ENCODE results near the gene COL4A4. TPM values are rescaled to one million over a fixed set of nuclear protein-coding genes. Genes with fewer than 3 reads are reported as not detected.

COL4A4 gene
- total RNA-seq, 4 donors from 2014 or later = 1.5 to 4.6 (median 2.6) TPM

- Histone ChIP-seq H3K4me1 (no peaks in the 10 kb centered on the region), H3K27me3 (no peaks in the 10 kb centered on the region), H3K36me3 (no peaks in the 10 kb centered on the region), H3K27ac (no peak overlapping the region), H3K9me3 (no peaks in the 10 kb centered on the region), H3K4me3 (no peak overlapping the region)
- intact Hi-C loops (cut with DNase I; ENCODE audit: low total_unique reads) = no loop called here
- no peak for DNase-seq
- in situ Hi-C loops (cut with MboI; ENCODE audit: low pct_ligation_motif_present in 1 of 4, low pct_unique_long_range_greater_than_20kb in 1 of 4, low sequenced_read_pairs in 3 of 4) = loop anchor here in 1 of 4 donors (25.0 kb wide), 1 partner anchor 1727 kb away; no protein-coding TSS in a partner anchor
- WGBS, 2 donors (ENCODE audit: low coverage in 1 of 2) = 91% methylated on average over 8 of the region's 8 CpGs; no CpG with 5 or more reads in 1 of the 2 donors
- no peak for TF ChIP-seq CTCF (IDR thresholded peaks at IDR 0.05)
- no peak for TF ChIP-seq POLR2A (IDR thresholded peaks at IDR 0.05)
- no peak for TF ChIP-seq EP300 (IDR thresholded peaks at IDR 0.05; ENCODE audit: low read depth)
- no peak for TF ChIP-seq POLR2AphosphoS5 (IDR thresholded peaks at IDR 0.05)
These were observed 150.1 kb downstream of the COL4A4 start for GRCh38 chr2:227013881-227014280.

GRCh38 chr2:227013330-227013729, 150.7 kb downstream of the COL4A4 start:
- intact Hi-C loops (cut with DNase I; ENCODE audit: low total_unique reads) (no loop called here), in situ Hi-C loops (cut with MboI; ENCODE audit: low pct_ligation_motif_present in 1 of 4, low pct_unique_long_range_greater_than_20kb in 1 of 4, low sequenced_read_pairs in 3 of 4) (loop anchor here in 1 of 4 donors (25.0 kb wide), 1 partner anchor 1726 kb away; no protein-coding TSS in a partner anchor)
- no peak overlapping the region for H3K27ac ChIP-seq
- TF ChIP-seq POLR2AphosphoS5 (IDR thresholded peaks at IDR 0.05) (no peak), POLR2A (IDR thresholded peaks at IDR 0.05) (no peak), CTCF (IDR thresholded peaks at IDR 0.05) (no peak), EP300 (IDR thresholded peaks at IDR 0.05; ENCODE audit: low read depth) (no peak)
- no peak overlapping the region for H3K4me3 ChIP-seq
- 90 to 92% methylated on average over 7 to 9 of the region's 9 CpGs for WGBS, 2 donors (ENCODE audit: low coverage in 1 of 2)
- no peaks in the 10 kb centered on the region for H3K9me3 ChIP-seq
- no peaks in the 10 kb centered on the region for H3K4me1 ChIP-seq
- no peak for DNase-seq
- no peaks in the 10 kb centered on the region for H3K27me3 ChIP-seq
- no peaks in the 10 kb centered on the region for H3K36me3 ChIP-seq

GRCh38 chr2:227010433-227010832, 153.6 kb downstream of the COL4A4 start:
- intact Hi-C loops (cut with DNase I; ENCODE audit: low total_unique reads) (no loop called here), in situ Hi-C loops (cut with MboI; ENCODE audit: low pct_ligation_motif_present in 1 of 4, low pct_unique_long_range_greater_than_20kb in 1 of 4, low sequenced_read_pairs in 3 of 4) (loop anchor here in 1 of 4 donors (25.0 kb wide), 1 partner anchor 1723 kb away; no protein-coding TSS in a partner anchor)
- Histone ChIP-seq H3K9me3 (no peaks in the 10 kb centered on the region), H3K27me3 (no peaks in the 10 kb centered on the region), H3K27ac (no peak overlapping the region), H3K4me1 (no peaks in the 10 kb centered on the region), H3K36me3 (no peaks in the 10 kb centered on the region), H3K4me3 (no peak overlapping the region)
- 20 to 66% methylated on average over 1 to 3 of the region's 3 CpGs for WGBS, 2 donors (ENCODE audit: low coverage in 1 of 2)
- TF ChIP-seq CTCF (IDR thresholded peaks at IDR 0.05) (no peak), POLR2AphosphoS5 (IDR thresholded peaks at IDR 0.05) (no peak), POLR2A (IDR thresholded peaks at IDR 0.05) (no peak), EP300 (IDR thresholded peaks at IDR 0.05; ENCODE audit: low read depth) (no peak)
- no peak for DNase-seq

GRCh38 chr2:227007940-227008339, 156.1 kb downstream of the COL4A4 start:
- H3K4me1 ChIP-seq = no peaks in the 10 kb centered on the region
- WGBS, 2 donors (ENCODE audit: low coverage in 1 of 2) = 83 to 97% methylated on average over 1 to 17 of the region's 17 CpGs
- no peaks in the 10 kb centered on the region for H3K36me3 ChIP-seq
- no peaks in the 10 kb centered on the region for H3K9me3 ChIP-seq
- H3K27me3 ChIP-seq = no peaks in the 10 kb centered on the region
- no peak overlapping the region for H3K27ac ChIP-seq
- TF ChIP-seq EP300 (IDR thresholded peaks at IDR 0.05; ENCODE audit: low read depth) = no peak
- TF ChIP-seq CTCF (IDR thresholded peaks at IDR 0.05) = no peak
- no peak for TF ChIP-seq POLR2A (IDR thresholded peaks at IDR 0.05)
- no peak for TF ChIP-seq POLR2AphosphoS5 (IDR thresholded peaks at IDR 0.05)
- intact Hi-C loops (cut with DNase I; ENCODE audit: low total_unique reads) (no loop called here), in situ Hi-C loops (cut with MboI; ENCODE audit: low pct_ligation_motif_present in 1 of 4, low pct_unique_long_range_greater_than_20kb in 1 of 4, low sequenced_read_pairs in 3 of 4) (loop anchor here in 1 of 4 donors (25.0 kb wide), 1 partner anchor 1721 kb away; no protein-coding TSS in a partner anchor)
- H3K4me3 ChIP-seq = no peak overlapping the region
- no peak for DNase-seq

All from transverse colon (tissue), 4 donors.